ENCODE data around the gene TRPT1.

- TF ChIP-seq CTCF (IDR thresholded peaks at IDR 0.05) (no peak), POLR2A (IDR thresholded peaks at IDR 0.05) (no peak)
These were observed 33.6 kb downstream of the TRPT1 start for GRCh38 chr11:64192434-64192833.
